Natural killer cell (primary cell): ENCODE measurements around the gene DENND1A. TPM values are rescaled to one million over a fixed set of nuclear protein-coding genes. Genes with fewer than 3 reads are reported as not detected.
"Not testable (repeated sequence)": the region's sequence is repeated elsewhere in the genome, so short reads cannot be mapped to it uniquely, and the experiment has no call there.

Experiments used
- ATAC-seq, 3 donors: fragments of 150-1000 bp in 2 of 3; fragments of 200-7000 bp in 1 of 3; cut with Tn5 transposase; 1 replicate in 1 of 3; 2 replicates in 2 of 3; pipeline ENCODE4 v1.10.0; 2021; ENCODE audit warnings: mild to moderate bottlenecking in 2 of 3, moderate library complexity in 2 of 3
- DNase-seq, 2 donors: peaks; one replicate each; pipeline versions ENCODE4 v3.0.0 to v3.0.0-alpha.2; 2013 to 2021; ENCODE audit warnings: mixed read lengths in 1 of 2
- H3K27ac ChIP-seq: one replicate; pipeline ENCODE4 v1.5.1; 2013; ENCODE audit warnings: mild to moderate bottlenecking, low read length
- H3K27me3 ChIP-seq: one replicate; pipeline ENCODE4 v1.6.1; 2013; ENCODE audit warnings: low read length; ENCODE audit not compliant: control insufficient read depth, insufficient read depth
- H3K36me3 ChIP-seq: one replicate; pipeline ENCODE4 v1.6.1; 2013; ENCODE audit warnings: low read length; ENCODE audit not compliant: control insufficient read depth, insufficient read depth
- H3K4me1 ChIP-seq: one replicate; pipeline ENCODE4 v1.6.1; 2013; ENCODE audit warnings: low read length; ENCODE audit not compliant: control insufficient read depth, insufficient read depth
- H3K4me3 ChIP-seq: one replicate; pipeline ENCODE4 v1.5.1; 2013; ENCODE audit warnings: low read length
- H3K9me3 ChIP-seq: one replicate; pipeline ENCODE4 v1.6.1; 2013; ENCODE audit warnings: low read length; ENCODE audit not compliant: control insufficient read depth, insufficient read depth
- H3K27ac Mint-ChIP-seq, 2 donors: one replicate each; pipeline ENCODE4 v1.8.0; 2022; ENCODE audit warnings: mild to moderate bottlenecking in 2 of 2, mixed read lengths in 2 of 2, moderate library complexity in 1 of 2
- H3K27me3 Mint-ChIP-seq, 2 donors: one replicate each; pipeline ENCODE4 v1.8.0; 2022; ENCODE audit warnings: low read depth in 2 of 2, mixed read lengths in 2 of 2
- H3K36me3 Mint-ChIP-seq: one replicate; pipeline ENCODE4 v1.8.0; 2022; ENCODE audit warnings: mixed read lengths
- H3K4me1 Mint-ChIP-seq, 2 donors: one replicate each; pipeline ENCODE4 v1.8.0; 2022; ENCODE audit warnings: mixed read lengths in 2 of 2
- H3K4me3 Mint-ChIP-seq: one replicate; pipeline ENCODE4 v1.8.0; 2022; ENCODE audit warnings: mild to moderate bottlenecking, moderate library complexity, mixed read lengths
- H3K9me3 Mint-ChIP-seq, 2 donors: one replicate each; pipeline ENCODE4 v1.8.0; 2022; ENCODE audit warnings: mixed read lengths in 2 of 2
- CTCF ChIP-seq: fragments of 200-600 bp; IDR thresholded peaks from one replicate; pipeline ENCODE4 v1.8.0; 2022; ENCODE audit warnings: antibody characterized with exemption
- WGBS: methylation state at CpG from one replicate; pipeline ENCODE4 v1.1.7; 2013; ENCODE audit warnings: missing lambda C conversion rate; ENCODE audit not compliant: insufficient coverage; 5-methylcytosine and 5-hydroxymethylcytosine counted together
- intact Hi-C: fragments of 100-400 bp; cut with micrococcal nuclease; formaldehyde crosslinking; loops from one replicate; pipeline ENCODE4 v1.14.2; 2022
- total RNA-seq, 4 donors: library from RNA; stranded (reverse); fragments of 120-200 nt in 1 of 4; gene quantifications; one replicate each; pipeline versions ENCODE4 v1.2.3 to v1.2.4, GENCODE V29; 2013 to 2022

Gene DENND1A
- total RNA-seq, 3 donors from 2014 or later (not counting 1 experiment from before 2014, with no cell fraction given): 27.8 to 37.6 (median 30.9) TPM

- Mint-ChIP-seq H3K9me3 (no peaks in the 10 kb centered on the region), H3K27ac (no peak overlapping the region), H3K36me3 (no peaks in the 10 kb centered on the region), H3K4me3 (no peak overlapping the region), H3K27me3 (no peaks in the 10 kb centered on the region), H3K4me1 (peaks cover 0 to 5% of the 10 kb centered on the region in 2 donors)
- no peak for TF ChIP-seq CTCF
- H3K4me1 ChIP-seq: no peaks in the 10 kb centered on the region
- no peaks in the 10 kb centered on the region for H3K9me3 ChIP-seq
- H3K36me3 ChIP-seq: no peaks in the 10 kb centered on the region
- ATAC-seq (no peak), DNase-seq (peak in 1 of 2 donors; percentile 21)
- 85% methylated on average over 9 of the region's 9 CpGs for WGBS
- H3K27ac ChIP-seq: no peak overlapping the region
- H3K27me3 ChIP-seq: no peaks in the 10 kb centered on the region
- no peak overlapping the region for H3K4me3 ChIP-seq
- intact Hi-C loops: loop anchor here (5.0 kb wide), 1 partner anchor 640 kb away; no protein-coding TSS in a partner anchor
Measured at GRCh38 chr9:123401879-123402513, 527.9 kb downstream of the DENND1A start.

GRCh38 chr9:123400926-123401503, 528.9 kb downstream of the DENND1A start:
- no peak overlapping the region for H3K27ac ChIP-seq
- DNase-seq: no peak
- intact Hi-C loops: loop anchor here (5.0 kb wide), 1 partner anchor 641 kb away; no protein-coding TSS in a partner anchor
- H3K4me3 ChIP-seq: no peak overlapping the region
- no peak for ATAC-seq
- Mint-ChIP-seq H3K27ac (no peak overlapping the region), H3K4me1 (no peaks in the 10 kb centered on the region), H3K4me3 (no peak overlapping the region), H3K36me3 (no peaks in the 10 kb centered on the region), H3K27me3 (no peaks in the 10 kb centered on the region), H3K9me3 (no peaks in the 10 kb centered on the region)
- H3K36me3 ChIP-seq: no peaks in the 10 kb centered on the region
- WGBS: 92% methylated on average over 11 of the region's 13 CpGs
- H3K9me3 ChIP-seq: no peaks in the 10 kb centered on the region
- H3K4me1 ChIP-seq: no peaks in the 10 kb centered on the region
- no peaks in the 10 kb centered on the region for H3K27me3 ChIP-seq
- no peak for TF ChIP-seq CTCF

DNA sequence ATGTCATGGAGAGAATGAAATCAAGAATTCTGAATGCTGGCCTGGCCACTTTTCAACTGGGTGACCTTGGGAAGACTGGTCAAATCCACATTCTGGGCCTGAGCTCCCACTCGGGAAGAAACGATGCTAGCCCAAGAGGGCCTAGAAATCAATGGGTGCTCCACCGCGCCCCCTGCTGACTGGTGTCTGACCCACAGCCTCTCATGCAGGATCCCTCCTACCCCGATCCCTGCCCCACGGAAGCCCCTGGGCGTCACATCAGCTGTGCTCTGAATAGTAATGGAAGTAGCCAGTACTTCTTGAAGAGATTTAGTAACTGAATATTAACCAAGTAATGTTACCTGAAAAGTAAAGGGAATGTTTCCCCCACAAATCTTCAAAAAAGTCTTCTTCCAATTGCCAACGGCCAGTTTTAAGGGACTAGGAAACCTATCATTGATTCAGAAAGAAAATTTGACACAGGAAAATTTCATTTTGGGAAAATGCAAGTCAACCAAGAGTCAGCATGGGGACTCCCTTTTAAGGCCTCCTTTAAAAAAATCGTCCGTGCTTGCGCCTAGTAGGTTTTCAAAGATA, 530.0 kb downstream of the DENND1A start:
- intact Hi-C loops: loop anchor here (5.0 kb wide), 1 partner anchor 642 kb away; no protein-coding TSS in a partner anchor
- no peak for ATAC-seq
- Histone ChIP-seq H3K27me3 (no peaks in the 10 kb centered on the region), H3K9me3 (no peaks in the 10 kb centered on the region), H3K4me1 (no peaks in the 10 kb centered on the region), H3K36me3 (no peaks in the 10 kb centered on the region), H3K27ac (no peak overlapping the region), H3K4me3 (no peak overlapping the region)
- H3K9me3 Mint-ChIP-seq: no peaks in the 10 kb centered on the region
- no peak overlapping the region for H3K27ac Mint-ChIP-seq
- H3K36me3 Mint-ChIP-seq: no peaks in the 10 kb centered on the region
- no peak overlapping the region for H3K4me3 Mint-ChIP-seq
- 87% methylated on average over 11 of the region's 11 CpGs for WGBS
- no peak for DNase-seq
- no peaks in the 10 kb centered on the region for H3K4me1 Mint-ChIP-seq
- H3K27me3 Mint-ChIP-seq: no peaks in the 10 kb centered on the region
- peak; percentile 18 for TF ChIP-seq CTCF

DNA sequence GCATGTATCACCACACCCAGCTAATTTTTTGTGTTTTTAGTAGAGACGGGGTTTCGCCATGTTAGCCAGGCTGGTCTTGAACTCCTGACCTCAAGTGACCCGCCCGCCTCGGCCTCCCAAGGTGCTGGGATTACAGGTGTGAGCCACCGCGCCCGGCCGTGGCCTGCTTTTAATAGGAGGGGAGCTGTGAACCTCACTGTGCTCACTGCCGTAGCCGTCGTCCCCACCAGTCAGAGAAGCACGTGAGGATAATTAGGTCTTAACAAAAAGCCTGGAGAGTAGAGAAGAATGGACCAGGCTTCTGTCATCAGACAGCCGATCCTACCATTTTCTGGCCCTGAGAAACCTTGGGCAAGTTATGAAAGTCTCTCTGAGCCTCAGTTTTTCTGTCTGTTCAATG, 531.0 kb downstream of the DENND1A start:
- ATAC-seq, H3K4me1 Mint-ChIP-seq, H3K27me3 ChIP-seq, H3K9me3 Mint-ChIP-seq, H3K36me3 ChIP-seq, H3K4me1 ChIP-seq, H3K4me3 ChIP-seq, intact Hi-C loops, DNase-seq, H3K27me3 Mint-ChIP-seq, H3K36me3 Mint-ChIP-seq, H3K27ac Mint-ChIP-seq, H3K4me3 Mint-ChIP-seq, H3K9me3 ChIP-seq, H3K27ac ChIP-seq: not testable (repeated sequence)
- WGBS: 98% methylated on average over 14 of the region's 14 CpGs
